ENCODE measurements around the gene FBF1. TPM values are rescaled to one million over a fixed set of nuclear protein-coding genes. Genes with fewer than 3 reads are reported as not detected.

The FBF1 gene
- total and polyA plus RNA-seq, 9 of the 15 experiments (the other 6 are each of a cell fraction or from before 2014, with no cell fraction given), result 0.46 to 14.9 (median 7.5) TPM

DNA sequence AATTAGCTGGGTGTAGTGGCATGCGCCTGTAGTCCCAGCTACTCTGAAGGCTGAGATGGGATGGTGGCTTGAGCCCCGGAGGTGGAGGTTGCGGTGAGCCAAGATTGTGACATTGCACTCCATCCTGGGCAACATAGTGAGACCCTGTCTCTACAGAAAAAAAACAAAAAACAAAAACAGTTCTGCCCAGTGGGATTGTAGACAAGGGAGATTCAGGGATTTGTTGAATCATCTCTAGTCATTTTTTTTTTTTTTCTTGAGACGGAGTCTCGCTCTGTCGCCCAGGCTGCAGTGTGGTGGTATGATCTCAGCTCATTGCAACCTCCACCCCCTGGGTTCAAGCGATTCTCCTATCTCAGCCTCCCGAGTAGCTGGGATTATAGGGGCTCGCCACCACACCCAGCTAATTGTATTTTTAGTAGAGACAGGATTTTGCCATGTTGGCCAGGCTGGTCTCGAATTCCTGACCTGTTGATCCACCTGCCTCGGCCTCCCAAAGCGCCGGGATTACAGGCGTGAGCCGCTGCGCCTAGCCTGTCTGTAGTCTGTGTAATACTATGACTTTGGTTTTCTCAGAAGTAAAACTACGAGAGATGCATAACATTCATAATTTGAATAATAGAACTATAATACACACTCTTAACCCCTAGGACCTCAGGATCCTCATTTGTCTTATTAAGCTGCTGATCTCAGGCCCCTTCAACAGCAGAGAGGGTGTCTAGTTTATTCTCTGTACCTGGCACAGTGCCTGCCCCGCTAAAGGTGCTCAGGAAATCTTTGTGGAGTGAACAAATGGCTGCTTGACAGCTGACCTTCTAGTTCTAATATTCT is 39.6 kb upstream of the FBF1 start (continued):
- TF ChIP-seq, protein P1, sequence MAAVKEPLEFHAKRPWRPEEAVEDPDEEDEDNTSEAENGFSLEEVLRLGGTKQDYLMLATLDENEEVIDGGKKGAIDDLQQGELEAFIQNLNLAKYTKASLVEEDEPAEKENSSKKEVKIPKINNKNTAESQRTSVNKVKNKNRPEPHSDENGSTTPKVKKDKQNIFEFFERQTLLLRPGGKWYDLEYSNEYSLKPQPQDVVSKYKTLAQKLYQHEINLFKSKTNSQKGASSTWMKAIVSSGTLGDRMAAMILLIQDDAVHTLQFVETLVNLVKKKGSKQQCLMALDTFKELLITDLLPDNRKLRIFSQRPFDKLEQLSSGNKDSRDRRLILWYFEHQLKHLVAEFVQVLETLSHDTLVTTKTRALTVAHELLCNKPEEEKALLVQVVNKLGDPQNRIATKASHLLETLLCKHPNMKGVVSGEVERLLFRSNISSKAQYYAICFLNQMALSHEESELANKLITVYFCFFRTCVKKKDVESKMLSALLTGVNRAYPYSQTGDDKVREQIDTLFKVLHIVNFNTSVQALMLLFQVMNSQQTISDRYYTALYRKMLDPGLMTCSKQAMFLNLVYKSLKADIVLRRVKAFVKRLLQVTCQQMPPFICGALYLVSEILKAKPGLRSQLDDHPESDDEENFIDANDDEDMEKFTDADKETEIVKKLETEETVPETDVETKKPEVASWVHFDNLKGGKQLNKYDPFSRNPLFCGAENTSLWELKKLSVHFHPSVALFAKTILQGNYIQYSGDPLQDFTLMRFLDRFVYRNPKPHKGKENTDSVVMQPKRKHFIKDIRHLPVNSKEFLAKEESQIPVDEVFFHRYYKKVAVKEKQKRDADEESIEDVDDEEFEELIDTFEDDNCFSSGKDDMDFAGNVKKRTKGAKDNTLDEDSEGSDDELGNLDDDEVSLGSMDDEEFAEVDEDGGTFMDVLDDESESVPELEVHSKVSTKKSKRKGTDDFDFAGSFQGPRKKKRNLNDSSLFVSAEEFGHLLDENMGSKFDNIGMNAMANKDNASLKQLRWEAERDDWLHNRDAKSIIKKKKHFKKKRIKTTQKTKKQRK (IDR thresholded peaks at IDR 0.05; ENCODE audit: borderline replicate concordance, low read depth, low read length), result no peak
- TF ChIP-seq ETV5 (CRISPR knock-in tag; IDR thresholded peaks at IDR 0.05; ENCODE audit: low read depth) (0 out of 2 replicates have a peak, but pooled peaks have one; percentile 9), ARHGAP35 (IDR thresholded peaks at IDR 0.05; ENCODE audit: partially characterized antibody) (no peak), LEF1 (IDR thresholded peaks at IDR 0.05) (peak; percentile 13; the same call in 1 of the 2 replicates), MAFG (tag; conservative IDR thresholded peaks at IDR 0.05) (0 out of 2 replicates have a peak, but pooled peaks have one; percentile 7), CEBPB (tag; IDR thresholded peaks at IDR 0.05) (peak; percentile 51), ARNT (IDR thresholded peaks at IDR 0.05) (no peak), NFIC (IDR thresholded peaks at IDR 0.05) (peak; percentile 39), BDP1 (IDR thresholded peaks at IDR 0.05; ENCODE audit: insufficient read depth, insufficient read length) (no peak), ZNF384 (IDR thresholded peaks at IDR 0.05; ENCODE audit: low read depth, low read length) (peak; percentile 62), PRPF4 (IDR thresholded peaks at IDR 0.05; ENCODE audit: insufficient read depth, low read depth, low read length, poor library complexity, severe bottlenecking) (no peak)
- TF ChIP-seq, protein P2, sequence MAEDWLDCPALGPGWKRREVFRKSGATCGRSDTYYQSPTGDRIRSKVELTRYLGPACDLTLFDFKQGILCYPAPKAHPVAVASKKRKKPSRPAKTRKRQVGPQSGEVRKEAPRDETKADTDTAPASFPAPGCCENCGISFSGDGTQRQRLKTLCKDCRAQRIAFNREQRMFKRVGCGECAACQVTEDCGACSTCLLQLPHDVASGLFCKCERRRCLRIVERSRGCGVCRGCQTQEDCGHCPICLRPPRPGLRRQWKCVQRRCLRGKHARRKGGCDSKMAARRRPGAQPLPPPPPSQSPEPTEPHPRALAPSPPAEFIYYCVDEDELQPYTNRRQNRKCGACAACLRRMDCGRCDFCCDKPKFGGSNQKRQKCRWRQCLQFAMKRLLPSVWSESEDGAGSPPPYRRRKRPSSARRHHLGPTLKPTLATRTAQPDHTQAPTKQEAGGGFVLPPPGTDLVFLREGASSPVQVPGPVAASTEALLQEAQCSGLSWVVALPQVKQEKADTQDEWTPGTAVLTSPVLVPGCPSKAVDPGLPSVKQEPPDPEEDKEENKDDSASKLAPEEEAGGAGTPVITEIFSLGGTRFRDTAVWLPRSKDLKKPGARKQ (CRISPR knock-in tag; IDR thresholded peaks at IDR 0.05), result no peak
